H1 (cell line): ENCODE measurements around the gene SKAP1. TPM values are rescaled to one million over a fixed set of nuclear protein-coding genes. Genes with fewer than 3 reads are reported as not detected.

Source experiments
- CTCF ChIA-PET: fragments of 300-600 bp; sonication (Branson Sonifier 250); formaldehyde crosslinking; loops from one replicate; lab custom pipeline; 2021; ENCODE audit not compliant: partially characterized antibody; lab: Charles Lee
- POLR2A ChIA-PET: fragments of 300-600 bp; sonication (Branson Sonifier 250); formaldehyde crosslinking; loops from one replicate; lab custom pipeline; 2021; ENCODE audit warnings: inconsistent platforms; ENCODE audit not compliant: partially characterized antibody; lab: Charles Lee
- DNase-seq, 2 experiments: peaks; one replicate each; pipeline versions ENCODE4 v3.0.0 to v3.0.0-alpha.2; 2010 to 2022; ENCODE audit warnings: low spot score in 2 of 2, low read depth in 1 of 2, mixed read lengths in 1 of 2
- FAIRE-seq: peaks from 2 replicates; lab custom pipeline; 2011; peaks lifted over from hg19 to GRCh38; lab: Jason Lieb, UNC
- H2AFZ ChIP-seq: 2 replicates; pipeline ENCODE4 v1.8.1; 2012; ENCODE audit warnings: low read length, inconsistent platforms
- H2AK5ac ChIP-seq: 2 replicates; pipeline ENCODE4 v1.6.1; 2013; ENCODE audit warnings: low read depth, low read length
- H2BK120ac ChIP-seq: replicated peaks from 2 replicates; pipeline ENCODE3; 2013; ENCODE audit warnings: low read depth, low read length, inconsistent platforms
- H2BK12ac ChIP-seq: 2 replicates; pipeline ENCODE4 v1.6.1; 2013; ENCODE audit warnings: low read depth, low read length
- H2BK15ac ChIP-seq: 2 replicates; pipeline ENCODE4 v1.6.1; 2013; ENCODE audit warnings: low read length
- H2BK20ac ChIP-seq: 2 replicates; pipeline ENCODE4 v1.6.1; 2013; ENCODE audit warnings: low read length
- H2BK5ac ChIP-seq: 2 replicates; pipeline ENCODE4 v1.6.1; 2013; ENCODE audit warnings: low read depth, low read length
- H3K14ac ChIP-seq: 2 replicates; pipeline ENCODE4 v1.6.1; 2013; ENCODE audit warnings: inconsistent platforms; ENCODE audit not compliant: insufficient read length
- H3K18ac ChIP-seq: 2 replicates; pipeline ENCODE4 v1.6.1; 2013; ENCODE audit warnings: low read length; ENCODE audit errors: extremely low read depth
- H3K23ac ChIP-seq: 2 replicates; pipeline ENCODE4 v1.6.1; 2013; ENCODE audit warnings: inconsistent platforms; ENCODE audit not compliant: insufficient read length
- H3K23me2 ChIP-seq: 2 replicates; pipeline ENCODE4 v1.6.1; 2013; ENCODE audit warnings: low read depth, low read length
- H3K27ac ChIP-seq: 2 replicates; pipeline ENCODE4 v1.6.1; 2011; ENCODE audit warnings: low read depth, low read length, inconsistent platforms
- H3K27me3 ChIP-seq, 4 experiments: replicated peaks in 1 of 4; 1 replicate in 1 of 4; 2 replicates in 3 of 4; pipeline versions ENCODE4 v1.6.1 to v1.8.1; 2011 to 2013; ENCODE audit warnings: low read length in 3 of 4, mild to moderate bottlenecking in 3 of 4, inconsistent platforms in 2 of 4, mixed read lengths in 2 of 4, moderate library complexity in 1 of 4; ENCODE audit not compliant: control insufficient read depth in 3 of 4, insufficient read depth in 3 of 4; ENCODE audit errors: extremely low read depth in 1 of 4
- H3K36me3 ChIP-seq, 4 experiments: 2 replicates each; pipeline versions ENCODE4 v1.6.1 to v1.8.1; 2011 to 2013; ENCODE audit warnings: mild to moderate bottlenecking in 4 of 4, low read length in 3 of 4, moderate library complexity in 2 of 4, control low read depth in 1 of 4, inconsistent platforms in 1 of 4; ENCODE audit not compliant: insufficient read depth in 4 of 4, control insufficient read depth in 2 of 4
- H3K4ac ChIP-seq: replicated peaks from 2 replicates; pipeline ENCODE3; 2013; ENCODE audit warnings: low read length, low read depth, mixed read lengths, inconsistent platforms; ENCODE audit not compliant: insufficient read length
- H3K4me1 ChIP-seq, 4 experiments: replicated peaks in 1 of 4; 1 replicate in 1 of 4; 2 replicates in 3 of 4; pipeline versions ENCODE4 v1.6.1 to v1.8.1; 2011 to 2013; ENCODE audit warnings: low read length in 3 of 4, inconsistent platforms in 2 of 4, mixed read lengths in 1 of 4; ENCODE audit not compliant: insufficient read depth in 4 of 4, control insufficient read depth in 3 of 4
- H3K4me2 ChIP-seq, 2 experiments: 2 replicates each; pipeline versions ENCODE4 v1.6.1 to v1.8.1; 2011 to 2013; ENCODE audit warnings: low read depth in 2 of 2, low read length in 2 of 2, control low read depth in 1 of 2, inconsistent platforms in 1 of 2, mild to moderate bottlenecking in 1 of 2; ENCODE audit not compliant: insufficient read depth in 1 of 2
- H3K4me3 ChIP-seq, 4 experiments: fragments of 200-600, 300-600 bp in 1 of 4; sonication (generic), shearing (Covaris generic), sonication (Bioruptor Twin) in 1 of 4; 2 replicates each; pipeline versions ENCODE4 v1.5.1 to v1.8.1; 2011 to 2016; ENCODE audit warnings: low read length in 4 of 4, low read depth in 3 of 4, control low read depth in 2 of 4, inconsistent platforms in 2 of 4, mild to moderate bottlenecking in 2 of 4, mixed read lengths in 1 of 4, moderate library complexity in 1 of 4; ENCODE audit not compliant: insufficient read depth in 2 of 4; ENCODE audit errors: extremely low read depth in 1 of 4
- H3K56ac ChIP-seq: replicated peaks from 2 replicates; pipeline ENCODE3; 2013; ENCODE audit warnings: low read depth, mild to moderate bottlenecking, mixed read lengths, low read length, inconsistent platforms; ENCODE audit not compliant: insufficient read length
- H3K79me1 ChIP-seq: 2 replicates; pipeline ENCODE4 v1.6.1; 2013; ENCODE audit warnings: low read depth, low read length, control low read depth
- H3K79me2 ChIP-seq, 2 experiments: 2 replicates each; pipeline versions ENCODE4 v1.6.1 to v1.8.1; 2012 to 2013; ENCODE audit warnings: low read length in 2 of 2, mild to moderate bottlenecking in 2 of 2, inconsistent platforms in 1 of 2; ENCODE audit not compliant: insufficient read depth in 2 of 2, control insufficient read depth in 1 of 2
- H3K9ac ChIP-seq, 4 experiments: replicated peaks in 1 of 4; 1 replicate in 1 of 4; 2 replicates in 3 of 4; pipeline versions ENCODE4 v1.6.1 to v1.8.1; 2011 to 2013; ENCODE audit warnings: low read depth in 3 of 4, low read length in 3 of 4, control low read depth in 2 of 4, mild to moderate bottlenecking in 2 of 4, moderate library complexity in 2 of 4, inconsistent platforms in 1 of 4; ENCODE audit errors: extremely low read depth in 1 of 4
- H3K9me3 ChIP-seq, 2 experiments: 2 replicates each; pipeline versions ENCODE4 v1.6.1 to v1.8.1; 2012 to 2013; ENCODE audit warnings: mild to moderate bottlenecking in 2 of 2, moderate library complexity in 2 of 2, control low read depth in 1 of 2, inconsistent platforms in 1 of 2, low read depth in 1 of 2, low read length in 1 of 2, mixed read lengths in 1 of 2; ENCODE audit not compliant: insufficient read depth in 2 of 2
- H4K20me1 ChIP-seq, 2 experiments: replicated peaks in 1 of 2; 2 replicates each; pipeline versions ENCODE3 to v1.8.1; 2011 to 2013; ENCODE audit warnings: inconsistent platforms in 2 of 2, low read length in 2 of 2, mild to moderate bottlenecking in 1 of 2; ENCODE audit not compliant: insufficient read depth in 2 of 2, control insufficient read depth in 1 of 2
- H4K5ac ChIP-seq: 2 replicates; pipeline ENCODE4 v1.6.1; 2013; ENCODE audit warnings: low read length, low read depth, mixed read lengths, inconsistent platforms; ENCODE audit not compliant: insufficient read length
- H4K8ac ChIP-seq: 2 replicates; pipeline ENCODE4 v1.8.0; 2013; ENCODE audit warnings: mild to moderate bottlenecking, moderate library complexity, low read length, inconsistent platforms; ENCODE audit not compliant: insufficient read depth; ENCODE audit errors: extremely low read depth
- H4K91ac ChIP-seq: replicated peaks from 2 replicates; pipeline ENCODE3; 2013; ENCODE audit warnings: low read length, mixed read lengths, inconsistent platforms; ENCODE audit not compliant: insufficient read length
- ATF3 ChIP-seq: IDR thresholded peaks from 2 replicates; pipeline ENCODE4 v1.6.1; 2011; ENCODE audit warnings: low read depth, mild to moderate bottlenecking, low read length; ENCODE audit not compliant: insufficient read depth
- BACH1 ChIP-seq: IDR thresholded peaks from 2 replicates; pipeline ENCODE4 v1.6.1; 2012; ENCODE audit warnings: low read length, improper control_type of control experiment
- BRCA1 ChIP-seq: IDR thresholded peaks from 2 replicates; pipeline ENCODE4 v1.6.1; 2012; ENCODE audit warnings: low read depth, low read length, improper control_type of control experiment
- CBX8 ChIP-seq: fragments of 300-800, 300-1000 bp; sonication (generic); IDR thresholded peaks from 2 replicates; pipeline ENCODE4 v1.7.1; 2016; ENCODE audit warnings: low read depth, low read length, borderline replicate concordance
- CHD2 ChIP-seq: IDR thresholded peaks from 2 replicates; pipeline ENCODE4 v1.6.1; 2012; ENCODE audit warnings: low read length, improper control_type of control experiment
- KDM1A ChIP-seq: fragments of 200-600, 300-600 bp; sonication (generic); IDR thresholded peaks from 2 replicates; pipeline ENCODE4 v1.7.1; 2016; ENCODE audit warnings: mild to moderate bottlenecking, low read length, borderline replicate concordance
- KDM4A ChIP-seq: IDR thresholded peaks from one replicate; pipeline ENCODE4 v1.7.1; 2012; ENCODE audit warnings: low read depth, mild to moderate bottlenecking, moderate library complexity, low read length, inconsistent platforms; ENCODE audit not compliant: severe bottlenecking
- NANOG ChIP-seq: IDR thresholded peaks from 2 replicates; pipeline ENCODE4 v1.6.1; 2011; ENCODE audit warnings: low read length, low read depth, mild to moderate bottlenecking, inconsistent platforms; ENCODE audit not compliant: insufficient read depth, poor library complexity, severe bottlenecking
- RAD21 ChIP-seq, 2 experiments: IDR thresholded peaks in 1 of 2; conservative IDR thresholded peaks in 1 of 2; 2 replicates each; pipeline ENCODE4 v1.6.1; 2011; ENCODE audit warnings: low read depth in 2 of 2, low read length in 2 of 2, improper control_type of control experiment in 1 of 2, inconsistent platforms in 1 of 2, mild to moderate bottlenecking in 1 of 2, moderate library complexity in 1 of 2
- TCF12 ChIP-seq: IDR thresholded peaks from 2 replicates; pipeline ENCODE4 v1.6.1; 2011; ENCODE audit warnings: low read depth, mild to moderate bottlenecking, low read length
- WGBS, 2 experiments: shearing (Covaris generic) in 1 of 2; methylation state at CpG; one replicate each; pipeline versions ENCODE4 v1.1.6 to v1.1.7; 2013 to 2015; ENCODE audit warnings: low lambda C conversion rate in 2 of 2, mixed read lengths in 2 of 2, inconsistent platforms in 1 of 2, low coverage in 1 of 2, missing lambda C conversion rate in 1 of 2; ENCODE audit not compliant: insufficient replicate concordance in 2 of 2, insufficient coverage in 1 of 2, insufficient read length in 1 of 2; ENCODE audit errors: extremely low coverage in 1 of 2, missing lambda C conversion rate in 1 of 2; 5-methylcytosine and 5-hydroxymethylcytosine counted together
- polyA plus RNA-seq, 7 experiments: library from polyadenylated mRNA; depleted of rRNA in 3 of 7; stranded (reverse) in 5 of 7; unstranded in 2 of 7; fragments of >200 nt in 5 of 7; fragments of 200-250 nt in 2 of 7; gene quantifications; 1 replicate in 5 of 7; 2 replicates in 1 of 7; 4 replicates in 1 of 7; pipeline versions ENCODE4 v1.2.1 to v1.2.3, GENCODE V29; 2011 to 2013; ENCODE audit warnings: missing spikeins in 2 of 7, mixed read lengths in 2 of 7
- total RNA-seq: library from RNA; stranded (reverse); fragmentation: NEBNext Ultra II Directional; extraction: Animal tissue kit (Norgen Biotek cat#: 25700); gene quantifications from 2 replicates; pipeline ENCODE4 v1.2.1, GENCODE V29; 2021
- TF ChIP-seq, protein P1 (sequence below): IDR thresholded peaks from 2 replicates; pipeline ENCODE4 v1.6.1; 2012; ENCODE audit warnings: inconsistent platforms

Gene SKAP1
- total and polyA plus RNA-seq, 2 of the 8 experiments (the other 6 are each of a cell fraction or from before 2014, with no cell fraction given), result not detected

DNA sequence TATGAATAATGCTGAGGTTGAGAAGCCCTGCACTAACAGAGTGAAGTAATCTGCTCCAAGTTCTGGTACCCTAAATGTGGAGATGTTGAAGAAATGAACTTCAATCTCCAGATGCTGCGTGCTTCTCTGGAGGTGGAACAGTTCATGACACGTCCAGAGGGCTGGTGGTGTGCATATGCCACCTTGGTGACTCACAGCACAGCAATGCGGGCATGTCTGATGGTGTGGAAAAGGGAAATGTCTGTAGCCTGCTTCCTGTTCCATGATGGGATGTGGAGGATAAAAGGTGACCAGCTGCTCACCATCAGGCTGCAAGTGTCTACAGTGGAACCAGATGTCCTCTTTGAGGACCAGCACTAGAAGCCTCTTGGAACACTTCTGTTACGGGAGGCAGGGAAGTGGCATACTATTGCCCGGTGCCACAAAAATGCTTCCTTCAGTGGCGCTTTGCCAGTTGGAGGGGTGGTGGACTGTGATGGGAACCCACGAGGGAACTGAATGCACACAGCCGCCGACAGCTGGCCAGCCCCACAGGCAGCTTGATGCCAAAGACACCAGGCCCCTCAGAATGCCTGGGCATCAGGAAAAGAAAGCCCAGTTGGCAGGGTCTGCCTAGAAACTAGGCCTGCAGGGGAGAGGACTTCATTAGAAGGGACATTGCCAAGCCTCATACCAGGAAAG lies 302.5 kb downstream of the SKAP1 start:
- CTCF ChIA-PET, result interaction anchor here (6.5 kb wide), 1 partner anchor 47 kb away, joined by 53 read pairs; no protein-coding TSS in a partner anchor
- Histone ChIP-seq H3K9me3 (no peaks in the 10 kb centered on the region), H2AFZ (no peak overlapping the region), H2BK5ac (no peak overlapping the region), H3K79me2 (no peaks in the 10 kb centered on the region), H4K5ac (no peak overlapping the region), H2AK5ac (no peak overlapping the region), H2BK15ac (no peak overlapping the region), H3K79me1 (no peaks in the 10 kb centered on the region), H3K36me3 (peaks cover 0 to under 1% (median under 1%) of the 10 kb centered on the region in 4 experiments; a peak in 2 of 8 replicates), H3K14ac (no peak overlapping the region), H3K23me2 (no peaks in the 10 kb centered on the region), H3K4me3 (no peak overlapping the region), H3K18ac (no peak overlapping the region), H2BK20ac (no peak overlapping the region), H3K9ac (no peak overlapping the region), H2BK12ac (no peak overlapping the region), H4K20me1 (no peaks in the 10 kb centered on the region), H3K56ac (no peak overlapping the region), H3K27ac (no peak overlapping the region), H3K4ac (no peak overlapping the region), H3K4me1 (no peaks in the 10 kb centered on the region), H3K4me2 (no peak overlapping the region), H2BK120ac (no peak overlapping the region), H3K27me3 (no peaks in the 10 kb centered on the region), H4K8ac (no peak overlapping the region), H3K23ac (no peak overlapping the region), H4K91ac (no peak overlapping the region)
- no peak for FAIRE-seq
- TF ChIP-seq BACH1 (no peak), KDM1A (no peak), NANOG (no peak), CHD2 (no peak), RAD21 (IDR thresholded peaks at IDR 0.05 in 1 of 2, conservative IDR thresholded peaks at IDR 0.05 in 1 of 2; ENCODE audit: low read depth in 2 of 2, low read length in 2 of 2) (no peak), BRCA1 (no peak), CBX8 (no peak), TCF12 (no peak), ATF3 (no peak), KDM4A (no peak)
- TF ChIP-seq, protein P1, sequence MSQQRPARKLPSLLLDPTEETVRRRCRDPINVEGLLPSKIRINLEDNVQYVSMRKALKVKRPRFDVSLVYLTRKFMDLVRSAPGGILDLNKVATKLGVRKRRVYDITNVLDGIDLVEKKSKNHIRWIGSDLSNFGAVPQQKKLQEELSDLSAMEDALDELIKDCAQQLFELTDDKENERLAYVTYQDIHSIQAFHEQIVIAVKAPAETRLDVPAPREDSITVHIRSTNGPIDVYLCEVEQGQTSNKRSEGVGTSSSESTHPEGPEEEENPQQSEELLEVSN, result no peak
- POLR2A ChIA-PET, result interaction anchor here (0.6 to 2.2 kb wide), 2 partner anchors 67 to 73 kb away, joined by 3 to 9 read pairs; no protein-coding TSS in a partner anchor
- 95% methylated on average over 9 of the region's 9 CpGs; no CpG with 5 or more reads in 1 of the 2 experiments for WGBS, 2 experiments
- no peak for DNase-seq
